Mammary epithelial cell (primary cell): Measurements from ENCODE around the gene RAPH1.
"Not testable (repeated sequence)": the region's sequence is repeated elsewhere in the genome, so short reads cannot be mapped to it uniquely, and the experiment has no call there.

Experiments
- EZH2 ChIP-seq: IDR thresholded peaks from 2 replicates; pipeline ENCODE4 v1.6.1; 2012; ENCODE audit warnings: low read length, inconsistent platforms, borderline replicate concordance
- TF ChIP-seq, protein P1 (sequence below), 2 donors: IDR thresholded peaks in 1 of 2; conservative IDR thresholded peaks in 1 of 2; 2 replicates each; pipeline ENCODE4 v1.5.1; 2011 to 2012; ENCODE audit warnings: inconsistent platforms in 2 of 2, low read length in 2 of 2, mild to moderate bottlenecking in 2 of 2, control low read depth in 1 of 2, low read depth in 1 of 2; ENCODE audit not compliant: insufficient read depth in 1 of 2; ENCODE audit errors: extremely low read depth in 1 of 2

DNA sequence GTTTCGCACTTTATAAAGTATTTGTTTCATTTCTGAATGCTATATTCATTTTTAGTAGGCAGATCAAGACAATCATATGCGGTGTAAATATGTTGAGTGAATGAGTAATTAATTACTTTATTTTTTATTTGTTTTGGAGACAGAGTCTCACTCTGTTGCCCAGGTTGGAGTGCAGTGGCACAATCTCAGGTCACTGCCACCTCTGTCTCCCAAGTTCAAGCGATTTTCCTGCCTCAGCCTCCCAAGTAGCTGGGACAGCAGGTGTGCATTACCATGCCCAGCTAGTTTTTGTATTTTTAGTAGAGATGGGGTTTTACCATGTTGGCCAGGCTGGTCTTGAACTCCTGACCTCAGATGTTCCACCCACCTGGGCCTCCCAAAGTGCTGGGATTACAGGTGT is 5.5 kb upstream of the RAPH1 start:
- TF ChIP-seq, protein P1, sequence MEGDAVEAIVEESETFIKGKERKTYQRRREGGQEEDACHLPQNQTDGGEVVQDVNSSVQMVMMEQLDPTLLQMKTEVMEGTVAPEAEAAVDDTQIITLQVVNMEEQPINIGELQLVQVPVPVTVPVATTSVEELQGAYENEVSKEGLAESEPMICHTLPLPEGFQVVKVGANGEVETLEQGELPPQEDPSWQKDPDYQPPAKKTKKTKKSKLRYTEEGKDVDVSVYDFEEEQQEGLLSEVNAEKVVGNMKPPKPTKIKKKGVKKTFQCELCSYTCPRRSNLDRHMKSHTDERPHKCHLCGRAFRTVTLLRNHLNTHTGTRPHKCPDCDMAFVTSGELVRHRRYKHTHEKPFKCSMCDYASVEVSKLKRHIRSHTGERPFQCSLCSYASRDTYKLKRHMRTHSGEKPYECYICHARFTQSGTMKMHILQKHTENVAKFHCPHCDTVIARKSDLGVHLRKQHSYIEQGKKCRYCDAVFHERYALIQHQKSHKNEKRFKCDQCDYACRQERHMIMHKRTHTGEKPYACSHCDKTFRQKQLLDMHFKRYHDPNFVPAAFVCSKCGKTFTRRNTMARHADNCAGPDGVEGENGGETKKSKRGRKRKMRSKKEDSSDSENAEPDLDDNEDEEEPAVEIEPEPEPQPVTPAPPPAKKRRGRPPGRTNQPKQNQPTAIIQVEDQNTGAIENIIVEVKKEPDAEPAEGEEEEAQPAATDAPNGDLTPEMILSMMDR (conservative IDR thresholded peaks at IDR 0.05 in 1 of 2, IDR thresholded peaks at IDR 0.05 in 1 of 2; ENCODE audit: extremely low read depth in 1 of 2, insufficient read depth in 1 of 2, low read depth in 1 of 2, low read length in 2 of 2) = not testable (repeated sequence)
- not testable (repeated sequence) for TF ChIP-seq EZH2
